Fibroblast of lung (primary cell): Measurements from ENCODE around the gene CRHR1.
A peak's percentile ranks its signal among the peaks of the same experiment; 100 is the strongest.

ENCODE experiments used
- CTCF ChIP-seq, 2 donors: IDR thresholded peaks in 1 of 2; conservative IDR thresholded peaks in 1 of 2; 1 replicate in 1 of 2; 2 replicates in 1 of 2; pipeline ENCODE4 v1.5.1; 2011 to 2012; ENCODE audit warnings: low read length in 2 of 2, control low read depth in 1 of 2, inconsistent platforms in 1 of 2, low read depth in 1 of 2, mild to moderate bottlenecking in 1 of 2
- EZH2 ChIP-seq: IDR thresholded peaks from 2 replicates; pipeline ENCODE4 v1.5.1; 2012; ENCODE audit warnings: low read length, control low read depth, mild to moderate bottlenecking; ENCODE audit errors: missing control alignments

DNA sequence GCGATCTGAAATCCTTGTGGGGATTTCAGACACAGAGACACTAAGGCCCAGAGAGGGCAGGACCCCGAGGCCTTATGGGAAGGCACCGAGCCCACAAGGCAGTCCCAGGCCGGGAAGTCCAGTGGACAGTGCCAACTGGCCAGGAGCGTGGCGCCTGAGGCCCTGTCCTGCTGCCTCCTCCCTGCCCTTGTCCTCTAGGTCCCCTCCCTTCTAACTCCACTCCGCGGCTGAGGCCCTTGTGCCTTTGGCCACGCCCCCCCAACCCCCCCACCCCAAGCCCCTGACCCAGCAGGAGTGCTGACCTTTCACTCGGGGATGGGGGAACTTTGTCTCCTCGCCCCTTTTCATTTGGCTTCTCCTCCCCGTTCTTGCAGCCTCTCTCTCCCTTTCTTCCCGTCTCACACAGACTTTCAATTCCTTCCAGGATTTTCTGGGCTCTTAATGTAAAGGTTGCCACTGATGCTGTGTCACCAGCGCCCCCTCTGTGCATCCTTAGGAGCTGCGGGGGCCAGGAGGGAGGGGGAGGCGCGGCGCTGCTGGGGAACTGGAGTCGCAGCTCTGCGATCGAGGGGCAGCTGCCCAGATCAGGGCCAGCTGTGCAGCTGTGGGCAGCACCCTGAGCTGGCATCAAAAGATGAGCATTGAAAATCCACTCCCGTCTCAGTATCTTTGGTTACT lies 29.1 kb downstream of the CRHR1 start:
- TF ChIP-seq CTCF (conservative IDR thresholded peaks at IDR 0.05 in 1 of 2, IDR thresholded peaks at IDR 0.05 in 1 of 2; ENCODE audit: low read depth in 1 of 2, low read length in 2 of 2) = peak in 1 of 2 donors; percentile 18
- no peak for TF ChIP-seq EZH2
